OCI-LY3 (cell line): ENCODE data around the gene CASP8.

Experiments used
- EZH2phosphoT487 ChIP-seq: fragments of 200-600 bp; shearing (Covaris generic); IDR thresholded peaks from 2 replicates; pipeline ENCODE4 v1.6.1; 2018; ENCODE audit warnings: antibody characterized with exemption, mixed run types, low read depth
- TF ChIP-seq, protein P1 (sequence below): fragments of 200-600, 300-600 bp; sonication (generic); IDR thresholded peaks from 2 replicates; pipeline ENCODE4 v1.5.1; 2014; ENCODE audit warnings: antibody characterized with exemption, low read length, low read depth

DNA sequence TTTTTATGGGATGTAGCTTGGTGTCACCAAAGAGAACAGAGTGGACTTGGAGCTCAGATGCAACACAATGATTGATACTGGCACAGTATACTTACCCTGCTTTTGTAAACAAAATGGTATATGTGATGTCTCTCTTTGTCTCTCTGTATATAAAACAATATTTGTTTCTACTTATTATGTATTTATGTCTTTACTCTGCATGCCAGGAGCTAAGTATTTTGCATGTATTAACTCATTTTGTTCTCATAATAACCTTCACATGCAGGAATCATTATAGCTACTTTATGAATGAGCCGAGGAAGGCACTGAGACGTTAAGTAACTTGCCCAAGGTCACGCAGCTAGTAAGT, 27.9 kb upstream of the CASP8 start:
- TF ChIP-seq, protein P1, sequence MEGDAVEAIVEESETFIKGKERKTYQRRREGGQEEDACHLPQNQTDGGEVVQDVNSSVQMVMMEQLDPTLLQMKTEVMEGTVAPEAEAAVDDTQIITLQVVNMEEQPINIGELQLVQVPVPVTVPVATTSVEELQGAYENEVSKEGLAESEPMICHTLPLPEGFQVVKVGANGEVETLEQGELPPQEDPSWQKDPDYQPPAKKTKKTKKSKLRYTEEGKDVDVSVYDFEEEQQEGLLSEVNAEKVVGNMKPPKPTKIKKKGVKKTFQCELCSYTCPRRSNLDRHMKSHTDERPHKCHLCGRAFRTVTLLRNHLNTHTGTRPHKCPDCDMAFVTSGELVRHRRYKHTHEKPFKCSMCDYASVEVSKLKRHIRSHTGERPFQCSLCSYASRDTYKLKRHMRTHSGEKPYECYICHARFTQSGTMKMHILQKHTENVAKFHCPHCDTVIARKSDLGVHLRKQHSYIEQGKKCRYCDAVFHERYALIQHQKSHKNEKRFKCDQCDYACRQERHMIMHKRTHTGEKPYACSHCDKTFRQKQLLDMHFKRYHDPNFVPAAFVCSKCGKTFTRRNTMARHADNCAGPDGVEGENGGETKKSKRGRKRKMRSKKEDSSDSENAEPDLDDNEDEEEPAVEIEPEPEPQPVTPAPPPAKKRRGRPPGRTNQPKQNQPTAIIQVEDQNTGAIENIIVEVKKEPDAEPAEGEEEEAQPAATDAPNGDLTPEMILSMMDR: no peak
- TF ChIP-seq EZH2phosphoT487: no peak
